Measurements from ENCODE around the gene GOLGA8F. TPM values are rescaled to one million over a fixed set of nuclear protein-coding genes. Genes with fewer than 3 reads are reported as not detected.
"Not testable (repeated sequence)": the region's sequence is repeated elsewhere in the genome, so short reads cannot be mapped to it uniquely, and the experiment has no call there.

The GOLGA8F gene, protein sequence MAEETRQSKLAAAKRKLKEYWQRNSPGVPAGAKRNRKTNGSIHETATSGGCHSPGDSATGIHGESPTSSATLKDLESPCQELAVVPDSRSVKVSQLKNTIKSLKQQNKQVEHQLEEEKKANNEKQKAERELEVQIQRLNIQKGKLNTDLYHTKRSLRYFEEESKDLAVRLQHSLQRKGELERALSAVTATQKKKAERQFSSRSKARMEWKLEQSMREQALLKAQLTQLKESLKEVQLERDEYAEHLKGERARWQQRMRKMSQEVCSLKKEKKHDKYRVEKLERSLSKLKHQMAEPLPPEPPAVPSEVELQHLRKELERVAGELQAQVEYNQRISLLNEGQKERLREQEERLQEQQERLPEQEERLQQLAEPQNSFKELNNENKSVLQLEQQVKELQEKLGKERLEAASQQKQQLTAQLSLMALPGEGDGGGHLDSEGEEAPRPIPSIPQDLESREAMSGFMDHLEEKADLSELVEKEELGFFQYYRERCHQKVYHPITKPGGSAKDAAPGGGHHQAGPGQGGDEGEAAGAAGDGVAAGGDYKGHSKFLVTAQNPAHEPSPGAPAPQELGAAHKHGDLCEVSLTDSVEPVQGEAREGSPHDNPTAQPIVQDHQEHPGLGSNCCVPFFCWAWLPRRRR
- not detected in 2 replicates for total RNA-seq (2021)
- long read RNA-seq = 0 reads

DNA sequence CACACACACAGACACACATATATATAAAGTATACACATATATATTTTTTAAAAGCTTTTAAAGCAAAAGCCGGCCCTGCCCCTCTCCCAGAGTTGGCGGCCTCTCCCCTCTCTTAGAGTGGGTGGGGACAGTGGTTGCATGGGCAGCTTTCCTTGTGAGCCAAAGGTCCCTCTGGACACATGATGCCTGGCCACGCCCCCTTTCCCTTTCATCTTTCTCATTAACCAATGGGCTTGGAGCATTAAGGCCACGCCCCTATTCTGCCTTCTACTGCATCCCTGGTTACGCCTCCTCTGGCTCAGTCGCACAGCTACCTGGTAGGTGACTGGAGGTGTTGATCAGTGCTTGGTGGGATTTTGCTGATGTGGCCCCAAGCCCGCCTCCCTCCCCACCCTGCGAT lies at the start of gene GOLGA8F:
GOLGA8F (plus strand) TSS at position 301 of the 400 bp plus-strand sequence; CDS start at position 399, 98 bp downstream.
- WGBS (ENCODE audit: extremely low coverage, insufficient read length, low lambda C conversion rate) = no CpG with 5 or more reads among the region's 8 CpGs
- H3K27me3 Mint-ChIP-seq (ENCODE audit: low read depth) = not testable (repeated sequence)

DNA sequence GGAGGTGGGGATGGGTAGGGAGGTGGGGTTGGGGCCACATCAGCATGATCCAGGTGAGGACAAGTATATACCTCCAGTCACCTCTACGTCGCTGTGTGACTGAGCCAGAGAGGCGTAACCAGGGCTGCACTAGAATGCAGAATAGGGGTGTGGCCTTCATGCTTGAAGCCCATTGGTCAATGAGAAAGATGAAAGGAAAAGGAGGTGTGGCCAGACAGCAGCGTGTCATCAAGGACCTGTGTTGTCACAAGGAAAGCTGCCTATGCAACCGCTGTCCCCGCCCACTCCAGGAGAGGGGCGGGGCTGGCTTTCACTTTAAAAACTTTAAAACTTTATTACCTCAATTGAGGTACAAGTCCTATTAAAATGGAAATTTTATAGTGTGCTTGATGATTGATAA lies 20.5 kb upstream of the GOLGA8F start, which contains the start of gene GOLGA6L24:
GOLGA6L24 (minus strand) TSS at position 101 of the 400 bp plus-strand sequence; CDS start at position 40, 61 bp downstream.
- H3K4me1 Mint-ChIP-seq; H2BK5ac ChIP-seq (ENCODE audit: insufficient read length, low read length); H2BK20ac ChIP-seq (ENCODE audit: low read depth, low read length, poor library complexity, severe bottlenecking); H4K5ac ChIP-seq (ENCODE audit: insufficient read length, low read depth, low read length); H3K27me3 ChIP-seq (ENCODE audit: insufficient read depth, low read length); H2AK5ac ChIP-seq (ENCODE audit: insufficient read length, low read length); H3K27me3 Mint-ChIP-seq (ENCODE audit: low read depth); H3K79me1 ChIP-seq (ENCODE audit: insufficient read depth, low read depth, low read length, poor library complexity, severe bottlenecking); H2BK12ac ChIP-seq (ENCODE audit: insufficient read length, low read depth, low read length); H3K4me1 ChIP-seq (ENCODE audit: insufficient read depth, low read length); H3K4ac ChIP-seq (ENCODE audit: low read depth, low read length); DNase-seq; H3K23ac ChIP-seq (ENCODE audit: insufficient read length, low read depth, low read length); H3K4me2 ChIP-seq (ENCODE audit: insufficient read depth, insufficient read length, low read length); H4K20me1 ChIP-seq (ENCODE audit: control insufficient read depth, insufficient read depth, insufficient read length); H3K9me3 Mint-ChIP-seq; H3K56ac ChIP-seq (ENCODE audit: insufficient read length, low read depth, low read length); H3K4me3 Mint-ChIP-seq; H3K27ac Mint-ChIP-seq; H2BK15ac ChIP-seq (ENCODE audit: low read depth, low read length); H4K91ac ChIP-seq (ENCODE audit: insufficient read length, low read depth, low read length); H3T11ph ChIP-seq (ENCODE audit: low read length); H3K23me2 ChIP-seq (ENCODE audit: insufficient read length, low read depth, low read length, poor library complexity, severe bottlenecking); H3K9ac ChIP-seq (ENCODE audit: extremely low read depth, insufficient read length, low read length); H3K18ac ChIP-seq (ENCODE audit: insufficient read length, low read depth, low read length); H2BK120ac ChIP-seq (ENCODE audit: low read depth, low read length, poor library complexity, severe bottlenecking); H3K9me3 ChIP-seq (ENCODE audit: control insufficient read depth, low read depth, low read length); H4K8ac ChIP-seq (replicated peaks; ENCODE audit: insufficient read length, low read depth, low read length); H3K36me3 Mint-ChIP-seq (ENCODE audit: insufficient read depth in 1 of 3, low read depth in 3 of 3); H2AFZ ChIP-seq (ENCODE audit: low read length); H3K27ac ChIP-seq (ENCODE audit: insufficient read length, low read depth, low read length); H3K79me2 ChIP-seq (ENCODE audit: insufficient read depth, low read length); H3K14ac ChIP-seq (ENCODE audit: insufficient read depth, low read length): not testable (repeated sequence)
- no CpG with 5 or more reads among the region's 7 CpGs for WGBS (ENCODE audit: extremely low coverage, insufficient read length, low lambda C conversion rate)

More for the DNA sequence above, at the start of gene GOLGA8F:
- H4K5ac ChIP-seq (ENCODE audit: insufficient read length, low read depth, low read length); H3K27ac Mint-ChIP-seq; H3K4me3 Mint-ChIP-seq; H3K79me1 ChIP-seq (ENCODE audit: insufficient read depth, low read depth, low read length, poor library complexity, severe bottlenecking); DNase-seq; H3K4ac ChIP-seq (ENCODE audit: low read depth, low read length); H3K14ac ChIP-seq (ENCODE audit: insufficient read depth, low read length); H3K9ac ChIP-seq (ENCODE audit: extremely low read depth, insufficient read length, low read length); H4K8ac ChIP-seq (replicated peaks; ENCODE audit: insufficient read length, low read depth, low read length); H3K36me3 Mint-ChIP-seq (ENCODE audit: insufficient read depth in 1 of 3, low read depth in 3 of 3); H3K27me3 ChIP-seq (ENCODE audit: insufficient read depth, low read length); H3K27ac ChIP-seq (ENCODE audit: insufficient read length, low read depth, low read length); H3K4me2 ChIP-seq (ENCODE audit: insufficient read depth, insufficient read length, low read length); H2AK5ac ChIP-seq (ENCODE audit: insufficient read length, low read length); H3K4me1 ChIP-seq (ENCODE audit: insufficient read depth, low read length); H2BK12ac ChIP-seq (ENCODE audit: insufficient read length, low read depth, low read length); H3K56ac ChIP-seq (ENCODE audit: insufficient read length, low read depth, low read length); H2AFZ ChIP-seq (ENCODE audit: low read length); H4K20me1 ChIP-seq (ENCODE audit: control insufficient read depth, insufficient read depth, insufficient read length); H3K9me3 ChIP-seq (ENCODE audit: control insufficient read depth, low read depth, low read length); H3K4me1 Mint-ChIP-seq; H2BK15ac ChIP-seq (ENCODE audit: low read depth, low read length); H3K9me3 Mint-ChIP-seq; H2BK5ac ChIP-seq (ENCODE audit: insufficient read length, low read length); H3K18ac ChIP-seq (ENCODE audit: insufficient read length, low read depth, low read length); H3K23ac ChIP-seq (ENCODE audit: insufficient read length, low read depth, low read length); H2BK20ac ChIP-seq (ENCODE audit: low read depth, low read length, poor library complexity, severe bottlenecking); H2BK120ac ChIP-seq (ENCODE audit: low read depth, low read length, poor library complexity, severe bottlenecking); H3T11ph ChIP-seq (ENCODE audit: low read length); H4K91ac ChIP-seq (ENCODE audit: insufficient read length, low read depth, low read length); H3K79me2 ChIP-seq (ENCODE audit: insufficient read depth, low read length); H3K23me2 ChIP-seq (ENCODE audit: insufficient read length, low read depth, low read length, poor library complexity, severe bottlenecking): not testable (repeated sequence)

Measured in H9 (cell line).